ENCODE results near the gene RFTN1.

DNA sequence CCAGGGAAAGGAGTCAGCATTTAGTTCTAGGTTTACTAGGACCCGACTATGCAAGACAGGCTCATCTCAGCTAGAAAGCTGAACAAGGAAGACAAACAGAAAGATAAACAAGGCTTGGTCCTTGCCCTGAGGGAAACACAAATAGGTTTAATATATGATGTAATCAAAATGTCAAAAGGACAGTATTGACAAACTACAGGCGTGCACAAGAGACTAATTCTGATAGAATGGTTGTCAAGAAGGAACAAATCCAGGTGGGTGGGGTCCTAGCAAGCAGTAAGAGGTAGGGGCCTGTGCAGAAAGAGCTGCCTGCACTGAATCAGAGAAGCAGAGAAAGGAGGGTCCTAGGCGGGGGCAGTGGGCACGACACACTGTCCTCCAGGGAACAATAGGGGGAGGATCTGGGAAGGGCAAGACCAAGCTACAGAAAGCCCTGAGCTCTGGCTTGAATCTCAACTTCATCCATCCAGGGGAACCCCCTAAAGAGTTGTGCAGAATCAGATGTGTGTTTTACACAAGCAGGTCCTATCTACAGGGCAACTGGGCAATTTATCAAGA lies 23.4 kb downstream of the RFTN1 start:
- TF ChIP-seq POLR2A (IDR thresholded peaks at IDR 0.05; ENCODE audit: low read length): no peak
- no peak for TF ChIP-seq GATA1 (IDR thresholded peaks at IDR 0.05; ENCODE audit: low read depth, low read length)
